GM18520 (cell line): ENCODE results near the gene PACS1.

ENCODE experiments used
- ATAC-seq: cut with Tn5 transposase; IDR thresholded peaks from one replicate; pipeline ENCODE4 v1.9.1; 2021; ENCODE audit not compliant: unreplicated experiment

The PACS1 gene

GRCh38 chr11:66282468-66283455 is 212.7 kb downstream of the PACS1 start:
- ATAC-seq, result peak; percentile 83

DNA sequence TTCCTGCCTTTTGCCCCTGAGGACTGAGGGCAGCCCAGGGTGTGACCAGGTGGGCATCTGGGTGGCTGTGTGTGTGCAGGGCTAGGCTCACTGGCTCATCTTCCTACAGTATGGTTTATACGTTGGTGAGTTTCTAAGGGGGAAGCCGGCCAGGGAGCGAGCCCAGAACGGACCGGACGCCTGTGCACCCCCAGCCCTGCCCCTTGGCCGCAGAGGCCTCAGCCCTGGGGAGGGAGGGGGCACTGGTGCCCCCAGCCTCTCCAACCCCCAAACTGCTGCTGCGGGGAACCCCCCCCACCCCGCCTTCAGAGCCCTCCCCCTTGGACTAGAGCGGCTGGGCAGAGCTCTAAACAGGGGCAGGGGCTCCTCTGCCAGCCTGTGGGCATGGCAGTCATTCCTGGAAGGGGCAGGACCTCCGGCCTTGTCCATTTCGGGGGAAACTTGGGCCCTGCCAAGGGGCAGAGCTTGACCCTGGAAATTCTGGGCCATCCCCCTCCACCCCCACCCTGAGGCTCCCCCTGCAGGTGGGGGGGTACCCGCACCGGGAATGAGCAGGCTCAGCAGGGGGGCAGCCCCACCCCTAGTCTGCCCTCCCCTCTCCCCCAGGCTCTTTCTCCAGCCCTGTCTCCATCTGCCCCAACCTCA is 213.5 kb downstream of the PACS1 start:
- ATAC-seq, result no peak

DNA sequence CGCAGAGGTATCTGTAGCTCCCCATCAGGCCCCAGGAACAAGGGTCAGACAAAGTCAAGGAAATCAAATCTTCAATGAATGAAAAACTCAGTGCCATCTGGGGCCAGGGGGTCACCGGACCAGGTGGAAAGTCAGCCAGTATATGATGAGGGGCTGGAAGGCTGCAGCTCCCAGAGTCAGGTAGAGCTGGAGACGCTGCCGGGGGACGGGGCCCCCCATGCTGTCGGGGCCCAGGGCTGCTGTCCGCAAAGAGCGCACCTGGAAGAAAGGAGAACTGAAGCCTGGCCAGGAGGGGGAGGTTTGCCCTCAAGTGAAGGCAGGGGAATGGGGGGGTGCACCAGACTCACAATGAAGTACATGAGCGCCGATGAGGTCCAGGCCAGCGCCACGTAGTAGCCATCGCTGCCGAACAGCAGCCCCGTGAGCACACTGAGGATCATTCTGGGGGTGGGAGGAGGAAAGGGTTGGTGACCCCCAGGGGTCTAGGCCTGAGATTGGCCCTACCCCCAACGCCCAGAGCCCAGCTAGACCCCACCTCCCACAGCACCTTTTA is 214.5 kb downstream of the PACS1 start:
- ATAC-seq, result no peak

- no peak for ATAC-seq
Observed at GRCh38 chr11:66285250-66285947, 215.3 kb downstream of the PACS1 start.

GRCh38 chr11:66286699-66287098 is 216.6 kb downstream of the PACS1 start:
- ATAC-seq, result no peak

DNA sequence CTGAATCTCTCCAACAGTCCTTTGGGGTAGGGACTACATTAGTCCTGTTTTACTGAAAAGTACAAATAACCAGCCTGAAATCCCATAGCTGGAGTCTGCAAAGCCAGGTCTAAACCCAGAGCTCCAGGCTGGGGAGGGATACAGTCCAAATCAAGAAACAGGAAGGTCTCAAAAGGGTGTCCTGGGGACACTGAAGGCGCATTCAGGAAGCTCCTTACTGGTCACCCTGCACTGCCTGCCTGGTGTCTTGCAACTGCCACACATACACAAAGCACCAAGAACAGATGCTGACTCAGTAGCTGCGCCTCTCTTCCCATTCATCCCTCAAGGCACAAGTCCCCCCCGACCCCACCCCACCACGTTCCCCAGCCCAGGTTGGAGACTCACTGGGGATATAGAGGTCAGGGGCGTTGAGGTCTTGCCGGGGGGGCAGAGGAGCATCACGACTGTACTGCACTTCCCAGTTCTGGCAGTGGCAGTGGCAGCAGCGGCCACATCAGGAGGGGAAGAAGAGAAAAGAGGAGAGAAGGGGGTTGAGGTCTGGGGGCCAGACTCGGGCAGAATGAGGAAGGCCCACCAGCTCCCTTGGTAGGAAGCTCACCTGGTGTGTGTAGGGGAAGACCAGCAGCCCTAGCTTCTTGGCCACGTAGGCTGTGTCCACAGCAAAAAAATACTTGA is 217.3 kb downstream of the PACS1 start:
- no peak for ATAC-seq

- no peak for ATAC-seq
Observed at GRCh38 chr11:66287889-66288670, 218.0 kb downstream of the PACS1 start.

- ATAC-seq, result peak; percentile 94
Observed at GRCh38 chr11:66288671-66289547, 218.8 kb downstream of the PACS1 start, which contains the start of gene YIF1A. TSS of gene YIF1A (minus strand) at chr11:66289143. CDS start at chr11:66288985, 158 bp downstream.

GRCh38 chr11:66289548-66290329 is 219.7 kb downstream of the PACS1 start:
- peak; percentile 8 for ATAC-seq

- ATAC-seq, result no peak
Observed at GRCh38 chr11:66290330-66290621, 220.2 kb downstream of the PACS1 start.

- no peak for ATAC-seq
Observed at GRCh38 chr11:66291303-66291705, 221.2 kb downstream of the PACS1 start.

DNA sequence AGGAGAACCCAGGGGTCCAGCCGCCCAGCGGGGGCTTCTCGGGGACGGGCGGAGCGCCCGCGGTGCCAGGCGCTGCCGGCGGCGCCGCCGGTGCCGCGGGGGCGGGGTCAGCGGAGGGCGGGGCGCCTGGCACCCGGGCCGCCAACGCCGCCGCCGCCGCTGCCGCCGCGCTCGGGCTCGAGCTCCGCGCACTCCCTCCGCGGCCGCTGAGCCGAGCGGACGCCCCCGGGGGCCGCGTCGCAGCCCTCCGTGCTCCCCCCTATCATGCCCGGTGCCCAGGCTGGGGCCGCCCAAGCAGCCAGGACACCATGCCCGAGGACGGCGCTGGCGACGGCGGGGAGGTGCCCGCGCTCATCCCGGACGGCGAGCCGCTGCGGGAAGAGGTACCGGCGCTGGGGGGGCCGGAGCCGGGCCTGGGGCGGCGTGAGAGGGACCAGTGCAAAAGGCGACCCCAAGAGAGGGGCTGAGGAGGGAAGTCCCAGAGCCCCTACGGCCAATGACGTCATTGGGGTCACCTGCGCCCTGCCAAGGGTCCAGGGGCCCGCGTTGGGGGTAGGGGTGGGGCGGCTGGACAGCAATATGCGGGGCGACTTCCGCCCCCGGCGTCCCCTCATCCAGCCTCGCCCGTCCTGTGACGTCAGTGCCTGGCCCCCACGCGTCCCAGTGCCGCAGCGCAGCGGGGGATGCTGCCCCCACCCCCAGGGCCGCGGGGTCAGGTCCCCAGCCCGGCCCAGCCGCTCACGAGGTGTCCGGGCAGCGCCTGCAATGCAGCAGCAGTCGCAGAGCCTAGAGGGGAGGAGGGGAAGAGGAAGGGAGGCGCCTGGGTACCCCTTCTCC is 221.9 kb downstream of the PACS1 start, which contains the start of gene TMEM151A:
TMEM151A (plus strand) TSS at position 189 of the 837 bp plus-strand sequence; CDS start at position 309, 120 bp downstream.
- ATAC-seq, result no peak

DNA sequence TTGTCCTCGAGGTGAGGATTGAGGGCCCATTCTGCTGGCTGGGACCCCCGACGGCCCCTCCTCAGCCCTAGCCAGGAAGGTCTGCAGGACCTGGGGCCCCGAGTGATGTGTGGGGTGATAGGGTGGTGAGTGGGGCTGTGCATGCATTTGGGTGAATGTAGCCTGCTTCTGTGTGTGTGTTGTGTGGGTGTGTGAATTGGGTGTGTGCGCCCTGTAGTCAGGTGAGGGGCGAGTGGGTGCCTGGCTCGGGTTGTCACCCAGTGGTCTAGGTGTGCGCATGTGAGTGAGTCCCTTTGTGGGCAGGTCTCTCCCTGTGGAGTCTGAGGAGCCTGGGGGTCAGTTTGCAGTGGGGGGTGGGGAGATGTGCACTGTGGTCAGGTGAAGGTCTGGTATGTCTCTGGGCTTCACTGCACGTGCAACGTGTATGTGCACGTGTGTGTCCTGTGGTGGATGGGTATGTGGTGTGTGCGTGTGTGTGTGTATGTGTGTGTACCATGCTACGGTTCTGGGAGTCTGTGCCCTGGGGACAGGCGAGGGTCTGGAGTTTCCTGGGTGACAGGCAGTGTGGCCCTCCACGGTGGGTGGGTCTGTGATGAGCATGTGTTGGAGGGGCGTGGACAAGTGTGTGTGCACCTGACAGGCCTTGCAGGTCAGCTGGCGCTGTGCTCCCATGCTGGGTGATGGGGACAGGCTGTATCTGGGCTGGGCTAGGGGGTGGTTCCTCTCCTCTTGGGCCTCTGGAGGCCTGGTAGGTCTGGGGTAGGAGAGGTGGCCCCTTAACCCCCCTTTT is 222.7 kb downstream of the PACS1 start:
- no peak for ATAC-seq

- ATAC-seq, result no peak
Observed at GRCh38 chr11:66293352-66293751, 223.3 kb downstream of the PACS1 start.

- no peak for ATAC-seq
Observed at GRCh38 chr11:66293777-66294625, 223.9 kb downstream of the PACS1 start.
